ENCODE results near the gene DYSF. TPM values are rescaled to one million over a fixed set of nuclear protein-coding genes. Genes with fewer than 3 reads are reported as not detected.

DYSF gene
- total and polyA plus RNA-seq, 8 donors: 17.8 to 71.4 (median 21.6) TPM

DNA sequence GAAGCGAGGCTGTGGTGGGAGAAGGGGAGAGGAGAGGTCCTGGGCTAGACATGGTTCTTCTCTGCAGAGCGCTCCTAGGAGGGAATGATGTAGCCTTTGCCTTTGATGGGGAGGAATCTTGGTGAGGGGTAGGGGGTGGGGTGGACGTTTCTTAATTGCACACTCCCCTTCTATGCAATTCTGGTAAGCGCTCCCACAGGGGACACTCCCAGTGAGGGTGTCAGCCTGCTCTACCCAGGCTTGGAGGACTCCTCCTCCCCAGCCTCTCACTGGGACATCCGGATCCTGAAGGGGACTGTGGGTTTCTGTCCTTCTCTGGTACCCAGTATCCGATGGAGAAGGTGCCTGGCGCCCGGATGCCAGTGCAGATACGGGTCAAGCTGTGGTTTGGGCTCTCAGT is 114.3 kb downstream of the DYSF start:
- Histone ChIP-seq H3K9me3 (no peaks in the 10 kb centered on the region), H3K4me1 (no peaks in the 10 kb centered on the region), H3K27ac (no peak overlapping the region), H3K27me3 (no peaks in the 10 kb centered on the region), H3K4me3 (no peak overlapping the region), H3K36me3 (peaks cover 0 to 86% of the 10 kb centered on the region in 2 donors)
- intact Hi-C loops (cut with DNase I): no loop called here
- TF ChIP-seq, protein P1, sequence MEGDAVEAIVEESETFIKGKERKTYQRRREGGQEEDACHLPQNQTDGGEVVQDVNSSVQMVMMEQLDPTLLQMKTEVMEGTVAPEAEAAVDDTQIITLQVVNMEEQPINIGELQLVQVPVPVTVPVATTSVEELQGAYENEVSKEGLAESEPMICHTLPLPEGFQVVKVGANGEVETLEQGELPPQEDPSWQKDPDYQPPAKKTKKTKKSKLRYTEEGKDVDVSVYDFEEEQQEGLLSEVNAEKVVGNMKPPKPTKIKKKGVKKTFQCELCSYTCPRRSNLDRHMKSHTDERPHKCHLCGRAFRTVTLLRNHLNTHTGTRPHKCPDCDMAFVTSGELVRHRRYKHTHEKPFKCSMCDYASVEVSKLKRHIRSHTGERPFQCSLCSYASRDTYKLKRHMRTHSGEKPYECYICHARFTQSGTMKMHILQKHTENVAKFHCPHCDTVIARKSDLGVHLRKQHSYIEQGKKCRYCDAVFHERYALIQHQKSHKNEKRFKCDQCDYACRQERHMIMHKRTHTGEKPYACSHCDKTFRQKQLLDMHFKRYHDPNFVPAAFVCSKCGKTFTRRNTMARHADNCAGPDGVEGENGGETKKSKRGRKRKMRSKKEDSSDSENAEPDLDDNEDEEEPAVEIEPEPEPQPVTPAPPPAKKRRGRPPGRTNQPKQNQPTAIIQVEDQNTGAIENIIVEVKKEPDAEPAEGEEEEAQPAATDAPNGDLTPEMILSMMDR (IDR thresholded peaks at IDR 0.05): no peak
- ATAC-seq: no peak
- no peak for DNase-seq

- H3K36me3 ChIP-seq: peaks cover 0 to 86% of the 10 kb centered on the region in 2 donors
- DNase-seq (no peak), ATAC-seq (no peak)
- intact Hi-C loops (cut with DNase I): no loop called here
- no peak overlapping the region for H3K27ac ChIP-seq
- TF ChIP-seq, protein P1 (IDR thresholded peaks at IDR 0.05): no peak
- no peaks in the 10 kb centered on the region for H3K27me3 ChIP-seq
- H3K4me1 ChIP-seq: no peaks in the 10 kb centered on the region
- no peak overlapping the region for H3K4me3 ChIP-seq
- no peaks in the 10 kb centered on the region for H3K9me3 ChIP-seq
Measured at GRCh38 chr2:71568103-71568502, 114.7 kb downstream of the DYSF start.

GRCh38 chr2:71570511-71570910 is 117.2 kb downstream of the DYSF start:
- no peak for DNase-seq
- ATAC-seq: no peak
- no peaks in the 10 kb centered on the region for H3K4me1 ChIP-seq
- TF ChIP-seq, protein P1 (IDR thresholded peaks at IDR 0.05): no peak
- H3K27me3 ChIP-seq: no peaks in the 10 kb centered on the region
- H3K4me3 ChIP-seq: no peak overlapping the region
- intact Hi-C loops (cut with DNase I): no loop called here
- peaks cover 0 to 86% of the 10 kb centered on the region in 2 donors for H3K36me3 ChIP-seq
- no peak overlapping the region for H3K27ac ChIP-seq
- no peaks in the 10 kb centered on the region for H3K9me3 ChIP-seq

GRCh38 chr2:71570951-71571460 is 117.6 kb downstream of the DYSF start:
- intact Hi-C loops (cut with DNase I): no loop called here
- Histone ChIP-seq H3K27ac (no peak overlapping the region), H3K36me3 (peaks cover 0 to 87% of the 10 kb centered on the region in 2 donors), H3K9me3 (no peaks in the 10 kb centered on the region), H3K4me1 (no peaks in the 10 kb centered on the region), H3K27me3 (no peaks in the 10 kb centered on the region), H3K4me3 (no peak overlapping the region)
- no peak for DNase-seq
- TF ChIP-seq, protein P1 (IDR thresholded peaks at IDR 0.05): no peak
- no peak for ATAC-seq

DNA sequence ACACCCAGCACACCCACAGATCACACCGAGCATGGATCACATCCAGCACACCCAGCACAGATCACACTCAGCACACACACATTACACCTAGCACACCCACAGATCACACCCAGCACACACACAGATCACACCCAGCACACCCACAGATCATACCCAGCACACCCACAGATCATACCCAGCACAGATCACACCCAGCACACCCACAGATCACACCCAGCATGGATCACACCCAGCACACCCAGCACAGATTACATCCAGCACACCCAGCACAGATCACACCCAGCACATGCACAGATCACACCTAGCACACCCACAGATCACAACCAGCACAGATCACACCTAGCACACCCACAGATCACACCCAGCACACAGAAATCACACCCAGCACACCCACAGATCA is 118.6 kb downstream of the DYSF start:
- intact Hi-C loops (cut with DNase I): no loop called here
- ATAC-seq (no peak), DNase-seq (no peak)
- H3K4me3 ChIP-seq: no peak overlapping the region
- TF ChIP-seq, protein P1 (IDR thresholded peaks at IDR 0.05): no peak
- H3K27ac ChIP-seq: no peak overlapping the region
- H3K27me3 ChIP-seq: no peaks in the 10 kb centered on the region
- H3K36me3 ChIP-seq: peaks cover 0 to 89% of the 10 kb centered on the region in 2 donors
- H3K4me1 ChIP-seq: no peaks in the 10 kb centered on the region
- no peaks in the 10 kb centered on the region for H3K9me3 ChIP-seq

Measured in left lung (tissue), 10 donors.